Measurements from ENCODE around the gene SRGN. TPM values are rescaled to one million over a fixed set of nuclear protein-coding genes. Genes with fewer than 3 reads are reported as not detected.

SRGN gene
- total and polyA plus RNA-seq, 2 donors (not counting 1 experiment from before 2014, with no cell fraction given), result 83.9 to 363 TPM

DNA sequence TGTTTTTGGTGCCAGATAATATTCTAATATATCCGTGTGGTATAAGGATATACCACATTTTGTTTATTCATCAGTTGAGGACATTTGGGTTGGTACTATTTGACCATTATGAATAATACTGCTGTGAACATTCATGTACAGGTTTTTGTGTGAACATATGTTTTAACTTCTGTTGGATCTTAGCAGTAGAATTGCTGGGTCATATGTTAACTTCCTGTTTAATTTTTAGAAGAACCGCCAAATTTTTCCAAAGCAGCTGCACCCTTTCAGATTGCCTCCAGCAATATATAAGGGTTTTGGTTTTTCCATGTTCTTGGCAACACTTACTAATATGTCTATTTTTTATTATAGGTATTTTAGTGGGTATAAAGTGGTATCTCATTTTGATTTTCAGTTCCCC, 58.9 kb downstream of the SRGN start:
- Histone ChIP-seq H3K36me3 (ENCODE audit: control insufficient read depth, insufficient read depth, low read length) (no peaks in the 10 kb centered on the region), H3K4me1 (ENCODE audit: control insufficient read depth, extremely low read depth, insufficient read depth, low read length) (no peaks in the 10 kb centered on the region), H3K9ac (ENCODE audit: insufficient read depth, low read length) (no peak overlapping the region), H3K4me3 (replicated peaks in 1 of 4; ENCODE audit: control extremely low read depth in 1 of 4, insufficient read depth in 1 of 4, low read depth in 3 of 4, low read length in 4 of 4) (no peak overlapping the region), H4K20me1 (ENCODE audit: control insufficient read depth, extremely low read depth, insufficient read depth, low read length) (no peaks in the 10 kb centered on the region), H3K79me2 (ENCODE audit: control insufficient read depth, insufficient read depth, low read length) (peaks cover 28% of the 10 kb centered on the region), H3K4me2 (ENCODE audit: extremely low read depth, insufficient read depth, low read length) (no peak overlapping the region), H2AFZ (ENCODE audit: low read length) (no peak overlapping the region), H3K9me3 (ENCODE audit: control insufficient read depth, insufficient read depth, low read depth, low read length) (no peaks in the 10 kb centered on the region), H3K27me3 (ENCODE audit: control insufficient read depth, insufficient read depth, low read length) (no peaks in the 10 kb centered on the region), H3K27ac (ENCODE audit: insufficient read depth, low read length) (no peak overlapping the region)
- TF ChIP-seq, protein P1, sequence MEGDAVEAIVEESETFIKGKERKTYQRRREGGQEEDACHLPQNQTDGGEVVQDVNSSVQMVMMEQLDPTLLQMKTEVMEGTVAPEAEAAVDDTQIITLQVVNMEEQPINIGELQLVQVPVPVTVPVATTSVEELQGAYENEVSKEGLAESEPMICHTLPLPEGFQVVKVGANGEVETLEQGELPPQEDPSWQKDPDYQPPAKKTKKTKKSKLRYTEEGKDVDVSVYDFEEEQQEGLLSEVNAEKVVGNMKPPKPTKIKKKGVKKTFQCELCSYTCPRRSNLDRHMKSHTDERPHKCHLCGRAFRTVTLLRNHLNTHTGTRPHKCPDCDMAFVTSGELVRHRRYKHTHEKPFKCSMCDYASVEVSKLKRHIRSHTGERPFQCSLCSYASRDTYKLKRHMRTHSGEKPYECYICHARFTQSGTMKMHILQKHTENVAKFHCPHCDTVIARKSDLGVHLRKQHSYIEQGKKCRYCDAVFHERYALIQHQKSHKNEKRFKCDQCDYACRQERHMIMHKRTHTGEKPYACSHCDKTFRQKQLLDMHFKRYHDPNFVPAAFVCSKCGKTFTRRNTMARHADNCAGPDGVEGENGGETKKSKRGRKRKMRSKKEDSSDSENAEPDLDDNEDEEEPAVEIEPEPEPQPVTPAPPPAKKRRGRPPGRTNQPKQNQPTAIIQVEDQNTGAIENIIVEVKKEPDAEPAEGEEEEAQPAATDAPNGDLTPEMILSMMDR (conservative IDR thresholded peaks at IDR 0.05 in 1 of 2, IDR thresholded peaks at IDR 0.05 in 1 of 2; ENCODE audit: low read depth in 1 of 2, low read length in 2 of 2), result no peak
- no peak for TF ChIP-seq EZH2 (IDR thresholded peaks at IDR 0.05; ENCODE audit: low read length, missing control alignments)
- peak in 1 of 2 donors; percentile 20 for DNase-seq (ENCODE audit: low read depth in 2 of 2)

DNA sequence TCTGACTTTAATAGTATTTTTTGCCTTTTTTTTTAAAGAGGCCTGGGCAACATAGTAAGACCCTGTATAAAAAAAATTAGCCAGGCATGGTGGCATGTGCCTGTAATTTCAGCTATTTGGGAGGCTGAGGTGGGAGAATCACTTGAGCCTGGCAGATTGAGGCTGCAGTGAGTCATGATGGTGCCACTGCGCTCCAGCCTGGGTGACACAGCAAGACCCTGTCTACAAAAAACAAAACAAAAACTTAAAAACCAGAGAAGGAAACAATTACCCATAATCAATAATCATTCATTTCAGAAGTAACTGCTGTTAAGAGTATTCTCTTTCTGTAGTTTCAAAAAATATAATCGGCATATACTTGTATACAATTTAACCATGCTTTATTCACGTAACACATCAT, 64.1 kb downstream of the SRGN start:
- Histone ChIP-seq H4K20me1 (ENCODE audit: control insufficient read depth, extremely low read depth, insufficient read depth, low read length) (no peaks in the 10 kb centered on the region), H3K9ac (ENCODE audit: insufficient read depth, low read length) (no peak overlapping the region), H2AFZ (ENCODE audit: low read length) (no peak overlapping the region), H3K79me2 (ENCODE audit: control insufficient read depth, insufficient read depth, low read length) (peaks cover 8% of the 10 kb centered on the region), H3K27ac (ENCODE audit: insufficient read depth, low read length) (no peak overlapping the region), H3K4me1 (ENCODE audit: control insufficient read depth, extremely low read depth, insufficient read depth, low read length) (no peaks in the 10 kb centered on the region), H3K36me3 (ENCODE audit: control insufficient read depth, insufficient read depth, low read length) (no peaks in the 10 kb centered on the region), H3K4me2 (ENCODE audit: extremely low read depth, insufficient read depth, low read length) (no peak overlapping the region), H3K27me3 (ENCODE audit: control insufficient read depth, insufficient read depth, low read length) (no peaks in the 10 kb centered on the region), H3K4me3 (replicated peaks in 1 of 4; ENCODE audit: control extremely low read depth in 1 of 4, insufficient read depth in 1 of 4, low read depth in 3 of 4, low read length in 4 of 4) (no peak overlapping the region), H3K9me3 (ENCODE audit: control insufficient read depth, insufficient read depth, low read depth, low read length) (no peaks in the 10 kb centered on the region)
- TF ChIP-seq EZH2 (IDR thresholded peaks at IDR 0.05; ENCODE audit: low read length, missing control alignments), result no peak
- TF ChIP-seq, protein P1 (conservative IDR thresholded peaks at IDR 0.05 in 1 of 2, IDR thresholded peaks at IDR 0.05 in 1 of 2; ENCODE audit: low read depth in 1 of 2, low read length in 2 of 2), result no peak
- no peak for DNase-seq (ENCODE audit: low read depth in 2 of 2)

- Histone ChIP-seq H3K27ac (ENCODE audit: insufficient read depth, low read length) (no peak overlapping the region), H3K79me2 (ENCODE audit: control insufficient read depth, insufficient read depth, low read length) (peaks cover 5% of the 10 kb centered on the region), H2AFZ (ENCODE audit: low read length) (no peak overlapping the region), H3K9me3 (ENCODE audit: control insufficient read depth, insufficient read depth, low read depth, low read length) (no peaks in the 10 kb centered on the region), H3K4me2 (ENCODE audit: extremely low read depth, insufficient read depth, low read length) (no peak overlapping the region), H3K4me3 (replicated peaks in 1 of 4; ENCODE audit: control extremely low read depth in 1 of 4, insufficient read depth in 1 of 4, low read depth in 3 of 4, low read length in 4 of 4) (no peak overlapping the region), H3K4me1 (ENCODE audit: control insufficient read depth, extremely low read depth, insufficient read depth, low read length) (no peaks in the 10 kb centered on the region), H3K27me3 (ENCODE audit: control insufficient read depth, insufficient read depth, low read length) (no peaks in the 10 kb centered on the region), H3K36me3 (ENCODE audit: control insufficient read depth, insufficient read depth, low read length) (no peaks in the 10 kb centered on the region), H4K20me1 (ENCODE audit: control insufficient read depth, extremely low read depth, insufficient read depth, low read length) (no peaks in the 10 kb centered on the region), H3K9ac (ENCODE audit: insufficient read depth, low read length) (no peak overlapping the region)
- TF ChIP-seq, protein P1 (conservative IDR thresholded peaks at IDR 0.05 in 1 of 2, IDR thresholded peaks at IDR 0.05 in 1 of 2; ENCODE audit: low read depth in 1 of 2, low read length in 2 of 2), result no peak
- no peak for TF ChIP-seq EZH2 (IDR thresholded peaks at IDR 0.05; ENCODE audit: low read length, missing control alignments)
- no peak for DNase-seq (ENCODE audit: low read depth in 2 of 2)
Measured at GRCh38 chr10:69153227-69153626, 65.3 kb downstream of the SRGN start.

Other genes starting within 250 kb of the SRGN start
- gene DDX50, start 186.8 kb upstream of the SRGN start, total RNA-seq, result 65.5 and 69.7 TPM in 2 replicates
- 47.9 and 48.6 TPM in 2 replicates for gene DDX50, start 186.8 kb upstream of the SRGN start, polyA plus RNA-seq
- gene DDX21, start 131.9 kb upstream of the SRGN start, total RNA-seq, result 52.4 and 54.2 TPM in 2 replicates
- gene DDX21, start 131.9 kb upstream of the SRGN start, polyA plus RNA-seq, result 67.9 and 78.2 TPM in 2 replicates
- 25.9 and 29.7 TPM in 2 replicates for gene KIFBP, start 99.3 kb upstream of the SRGN start, total RNA-seq
- 60.2 and 62.0 TPM in 2 replicates for gene KIFBP, start 99.3 kb upstream of the SRGN start, polyA plus RNA-seq
- 38.0 and 44.1 TPM in 2 replicates for gene VPS26A, start 36.1 kb downstream of the SRGN start, total RNA-seq
- gene VPS26A, start 36.1 kb downstream of the SRGN start, polyA plus RNA-seq, result 51.3 and 57.1 TPM in 2 replicates
- 49.5 and 69.6 TPM in 2 replicates for gene SUPV3L1, start 92.1 kb downstream of the SRGN start, total RNA-seq
- 31.8 and 37.6 TPM in 2 replicates for gene SUPV3L1, start 92.1 kb downstream of the SRGN start, polyA plus RNA-seq
- 1.8 and 2.1 TPM in 2 replicates for gene HKDC1, start 132.2 kb downstream of the SRGN start, total RNA-seq
- gene HKDC1, start 132.2 kb downstream of the SRGN start, polyA plus RNA-seq, result 0.09 and 0.12 TPM in 2 replicates
- gene HK1, start 190.4 kb downstream of the SRGN start, total RNA-seq, result 106 and 172 TPM in 2 replicates
- 60.6 and 86.2 TPM in 2 replicates for gene HK1, start 190.4 kb downstream of the SRGN start, polyA plus RNA-seq